Measurements from ENCODE around the gene HOXD4. TPM values are rescaled to one million over a fixed set of nuclear protein-coding genes. Genes with fewer than 3 reads are reported as not detected.

HOXD4 gene
- total and polyA plus RNA-seq, 3 donors from 2014 or later = 2.7 to 13.3 (median 11.5) TPM

DNA sequence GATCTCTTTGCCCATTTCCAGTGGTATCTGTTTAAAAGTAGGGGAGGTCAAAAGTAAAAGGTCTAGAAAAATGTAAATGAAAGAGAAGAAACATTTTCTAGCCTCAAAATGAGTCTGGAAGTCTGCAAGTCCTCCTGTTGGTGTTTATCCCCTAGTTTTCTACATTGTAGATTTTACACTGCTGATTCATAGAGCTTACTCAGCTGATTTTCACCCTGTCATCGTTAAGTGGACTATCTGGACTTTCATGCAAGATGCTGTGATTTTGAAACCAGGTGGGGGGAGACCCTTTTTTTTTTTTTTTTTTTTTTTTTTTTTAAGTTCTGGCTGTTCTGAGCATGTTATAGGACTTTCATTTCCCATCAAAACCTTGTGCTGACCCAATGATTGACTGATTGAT lies 16.0 kb downstream of the HOXD4 start:
- 72 to 80% methylated on average over 1 of the region's 1 CpG for WGBS, 2 donors
- TF ChIP-seq, protein P1, sequence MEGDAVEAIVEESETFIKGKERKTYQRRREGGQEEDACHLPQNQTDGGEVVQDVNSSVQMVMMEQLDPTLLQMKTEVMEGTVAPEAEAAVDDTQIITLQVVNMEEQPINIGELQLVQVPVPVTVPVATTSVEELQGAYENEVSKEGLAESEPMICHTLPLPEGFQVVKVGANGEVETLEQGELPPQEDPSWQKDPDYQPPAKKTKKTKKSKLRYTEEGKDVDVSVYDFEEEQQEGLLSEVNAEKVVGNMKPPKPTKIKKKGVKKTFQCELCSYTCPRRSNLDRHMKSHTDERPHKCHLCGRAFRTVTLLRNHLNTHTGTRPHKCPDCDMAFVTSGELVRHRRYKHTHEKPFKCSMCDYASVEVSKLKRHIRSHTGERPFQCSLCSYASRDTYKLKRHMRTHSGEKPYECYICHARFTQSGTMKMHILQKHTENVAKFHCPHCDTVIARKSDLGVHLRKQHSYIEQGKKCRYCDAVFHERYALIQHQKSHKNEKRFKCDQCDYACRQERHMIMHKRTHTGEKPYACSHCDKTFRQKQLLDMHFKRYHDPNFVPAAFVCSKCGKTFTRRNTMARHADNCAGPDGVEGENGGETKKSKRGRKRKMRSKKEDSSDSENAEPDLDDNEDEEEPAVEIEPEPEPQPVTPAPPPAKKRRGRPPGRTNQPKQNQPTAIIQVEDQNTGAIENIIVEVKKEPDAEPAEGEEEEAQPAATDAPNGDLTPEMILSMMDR (IDR thresholded peaks at IDR 0.05) = no peak
- TF ChIP-seq POLR2A (IDR thresholded peaks at IDR 0.05) = no peak
- Histone ChIP-seq H3K9me3 (no peaks in the 10 kb centered on the region), H3K4me3 (no peak overlapping the region), H3K4me1 (peaks cover 18% of the 10 kb centered on the region), H3K27me3 (no peaks in the 10 kb centered on the region), H3K27ac (no peak overlapping the region), H3K36me3 (ENCODE audit: low read depth, missing control alignments) (no peaks in the 10 kb centered on the region)
- intact Hi-C loops (cut with DNase I; ENCODE audit: low total_unique reads) = no loop called here
- DNase-seq = no peak

DNA sequence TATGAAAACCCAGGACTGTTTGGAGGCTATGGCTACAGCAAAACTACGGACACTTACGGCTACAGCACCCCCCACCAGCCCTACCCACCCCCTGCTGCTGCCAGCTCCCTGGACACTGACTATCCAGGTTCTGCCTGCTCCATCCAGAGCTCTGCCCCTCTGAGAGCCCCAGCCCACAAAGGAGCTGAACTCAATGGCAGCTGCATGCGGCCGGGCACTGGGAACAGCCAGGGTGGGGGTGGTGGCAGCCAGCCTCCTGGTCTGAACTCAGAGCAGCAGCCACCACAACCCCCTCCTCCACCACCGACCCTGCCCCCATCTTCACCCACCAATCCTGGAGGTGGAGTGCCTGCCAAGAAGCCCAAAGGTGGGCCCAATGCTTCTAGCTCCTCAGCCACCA lies 17.8 kb downstream of the HOXD4 start:
- H3K27ac ChIP-seq = no peak overlapping the region
- WGBS, 2 donors = 87 to 100% methylated on average over 2 to 5 of the region's 5 CpGs
- H3K4me1 ChIP-seq = peaks cover 18% of the 10 kb centered on the region
- H3K9me3 ChIP-seq = no peaks in the 10 kb centered on the region
- DNase-seq = no peak
- intact Hi-C loops (cut with DNase I; ENCODE audit: low total_unique reads) = no loop called here
- no peak overlapping the region for H3K4me3 ChIP-seq
- TF ChIP-seq, protein P1 (IDR thresholded peaks at IDR 0.05) = no peak
- no peak for TF ChIP-seq POLR2A (IDR thresholded peaks at IDR 0.05)
- no peaks in the 10 kb centered on the region for H3K36me3 ChIP-seq (ENCODE audit: low read depth, missing control alignments)
- H3K27me3 ChIP-seq = no peaks in the 10 kb centered on the region

DNA sequence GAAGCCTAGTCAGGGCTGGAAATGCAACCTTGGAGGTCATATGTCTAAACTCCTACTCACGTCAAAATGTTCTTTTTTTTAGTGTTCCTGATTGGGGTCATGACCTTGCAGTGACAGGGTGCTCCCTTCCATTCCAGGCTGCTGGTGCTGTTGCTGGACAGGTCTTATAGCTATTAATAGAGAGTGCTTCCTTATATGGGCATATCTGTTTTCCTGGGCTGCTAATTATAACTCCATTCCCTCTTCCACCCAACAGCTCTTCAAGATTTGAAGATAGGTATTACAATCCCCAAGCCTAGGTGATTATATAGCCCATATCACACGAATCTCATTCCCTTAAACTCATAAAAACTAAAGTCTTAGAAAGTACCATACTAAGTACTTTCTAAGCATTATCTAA lies 18.4 kb downstream of the HOXD4 start:
- H3K4me1 ChIP-seq = peaks cover 23% of the 10 kb centered on the region
- H3K4me3 ChIP-seq = no peak overlapping the region
- H3K27ac ChIP-seq = peak overlapping the region in 1 of 2 donors; percentile 71
- no peaks in the 10 kb centered on the region for H3K36me3 ChIP-seq (ENCODE audit: low read depth, missing control alignments)
- no peak for DNase-seq
- TF ChIP-seq, protein P1 (IDR thresholded peaks at IDR 0.05) = no peak
- TF ChIP-seq POLR2A (IDR thresholded peaks at IDR 0.05) = no peak
- WGBS, 2 donors = 62 to 75% methylated on average over 2 of the region's 2 CpGs
- intact Hi-C loops (cut with DNase I; ENCODE audit: low total_unique reads) = no loop called here
- H3K9me3 ChIP-seq = no peaks in the 10 kb centered on the region
- H3K27me3 ChIP-seq = no peaks in the 10 kb centered on the region

DNA sequence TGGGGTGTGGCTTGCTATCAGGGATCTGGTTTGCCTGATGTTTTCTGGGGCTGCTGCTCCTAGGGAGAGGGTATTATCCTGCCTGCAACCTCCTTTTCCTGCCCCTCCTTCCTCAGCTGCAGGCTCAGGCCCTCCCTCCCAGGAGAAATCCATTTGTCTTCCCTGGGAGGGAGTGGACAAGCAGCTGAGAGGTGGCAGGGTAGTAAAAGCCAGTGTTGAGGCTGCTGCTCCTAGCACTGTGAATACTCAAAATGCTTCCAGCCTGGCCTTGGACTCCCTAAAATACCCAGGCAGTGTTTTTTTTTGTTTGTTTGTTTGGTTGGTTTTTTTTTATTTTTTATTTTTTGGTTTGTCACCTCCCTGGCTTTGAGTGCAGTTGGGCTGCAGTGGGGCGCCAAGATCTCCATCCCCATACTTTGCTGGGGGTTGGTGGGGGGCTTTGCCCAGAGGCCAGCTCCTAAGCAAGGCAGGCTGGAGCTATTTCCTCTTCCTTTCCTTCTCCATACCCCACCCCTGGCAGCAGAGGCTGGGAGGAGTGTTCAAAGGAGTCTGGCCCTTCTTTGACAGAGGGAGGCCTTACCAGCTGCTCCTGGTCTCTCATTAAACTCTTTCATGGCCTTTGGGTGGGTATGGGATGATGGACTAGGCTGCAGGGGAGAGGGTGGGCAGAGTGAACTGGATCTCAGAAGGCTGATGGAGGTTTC lies 19.4 kb downstream of the HOXD4 start:
- intact Hi-C loops (cut with DNase I; ENCODE audit: low total_unique reads) = no loop called here
- no peaks in the 10 kb centered on the region for H3K27me3 ChIP-seq
- DNase-seq = no peak

More for the DNA sequence above, 19.4 kb downstream of the HOXD4 start:
- Histone ChIP-seq H3K9me3 (no peaks in the 10 kb centered on the region), H3K36me3 (ENCODE audit: low read depth, missing control alignments) (no peaks in the 10 kb centered on the region), H3K4me3 (no peak overlapping the region), H3K4me1 (peaks cover 32% of the 10 kb centered on the region), H3K27ac (peak overlapping the region; percentile 71 to 77)
- TF ChIP-seq POLR2A (IDR thresholded peaks at IDR 0.05) = no peak
- TF ChIP-seq, protein P1 (IDR thresholded peaks at IDR 0.05) = no peak
- 17 to 81% methylated on average over 1 of the region's 1 CpG for WGBS, 2 donors
